OCI-LY3 (cell line): ENCODE data around the gene NRAP.

ENCODE experiments used
- CTCF ChIP-seq: fragments of 200-600, 300-600 bp; sonication (generic); IDR thresholded peaks from 2 replicates; pipeline ENCODE4 v1.5.1; 2014; ENCODE audit warnings: antibody characterized with exemption, low read length, low read depth
- EZH2phosphoT487 ChIP-seq: fragments of 200-600 bp; shearing (Covaris generic); IDR thresholded peaks from 2 replicates; pipeline ENCODE4 v1.6.1; 2018; ENCODE audit warnings: antibody characterized with exemption, mixed run types, low read depth

- TF ChIP-seq EZH2phosphoT487 = no peak
- TF ChIP-seq CTCF = no peak
Observed at GRCh38 chr10:113552701-113553100, 111.1 kb downstream of the NRAP start, which contains the start of gene HABP2.
